Measurements from ENCODE around the gene CAPN5.

GRCh38 chr11:77027275-77027674 is 39.5 kb upstream of the CAPN5 start:
- TF ChIP-seq CTCF (IDR thresholded peaks at IDR 0.05; ENCODE audit: low read depth, low read length, poor library complexity, severe bottlenecking) (no peak), EZH2phosphoT487 (IDR thresholded peaks at IDR 0.05; ENCODE audit: borderline replicate concordance, low read length) (no peak)
